Endodermal cell (in vitro differentiated cells): Measurements from ENCODE around the gene GHDC. TPM values are rescaled to one million over a fixed set of nuclear protein-coding genes. Genes with fewer than 3 reads are reported as not detected.

Experiments used
- DNase-seq: peaks from one replicate; pipeline ENCODE4 v3.0.0-alpha.2; 2017
- H3K27ac ChIP-seq: 2 replicates; pipeline ENCODE4 v1.5.1; 2013; ENCODE audit warnings: mild to moderate bottlenecking, low read depth, low read length, moderate library complexity
- H3K27me3 ChIP-seq: 2 replicates; pipeline ENCODE4 v1.6.1; 2013; ENCODE audit warnings: mild to moderate bottlenecking, low read length, moderate library complexity; ENCODE audit not compliant: insufficient read depth, control insufficient read depth, poor library complexity, severe bottlenecking
- H3K36me3 ChIP-seq: 2 replicates; pipeline ENCODE4 v1.7.0; 2013; ENCODE audit warnings: mild to moderate bottlenecking, low read length, moderate library complexity; ENCODE audit not compliant: control insufficient read depth, insufficient read depth
- H3K4me1 ChIP-seq: one replicate; pipeline ENCODE4 v1.7.0; 2013; ENCODE audit warnings: low read length; ENCODE audit not compliant: control insufficient read depth, insufficient read depth
- H3K4me3 ChIP-seq: 2 replicates; pipeline ENCODE4 v1.5.1; 2013; ENCODE audit warnings: mild to moderate bottlenecking, low read length, moderate library complexity
- H3K9ac ChIP-seq: 2 replicates; pipeline ENCODE4 v1.6.1; 2013; ENCODE audit warnings: mild to moderate bottlenecking, low read length, moderate library complexity; ENCODE audit not compliant: poor library complexity, severe bottlenecking; ENCODE audit errors: extremely low read depth
- H3K9me3 ChIP-seq: 2 replicates; pipeline ENCODE4 v1.6.1; 2013; ENCODE audit warnings: mild to moderate bottlenecking, low read length, moderate library complexity; ENCODE audit not compliant: control insufficient read depth
- H3K27ac Mint-ChIP-seq: 2 replicates; pipeline ENCODE4 v1.8.0; 2020; ENCODE audit warnings: mixed read lengths
- H3K27me3 Mint-ChIP-seq: 2 replicates; pipeline ENCODE4 v1.8.0; 2021; ENCODE audit warnings: mild to moderate bottlenecking, mixed read lengths; ENCODE audit not compliant: insufficient read depth
- H3K36me3 Mint-ChIP-seq: 2 replicates; pipeline ENCODE4 v1.8.0; 2020; ENCODE audit warnings: low read depth, mixed read lengths
- H3K4me1 Mint-ChIP-seq: 2 replicates; pipeline ENCODE4 v1.8.0; 2020; ENCODE audit warnings: mixed read lengths
- H3K4me3 Mint-ChIP-seq: 2 replicates; pipeline ENCODE4 v1.8.0; 2020; ENCODE audit warnings: mild to moderate bottlenecking, moderate library complexity, mixed read lengths
- H3K9me3 Mint-ChIP-seq: 2 replicates; pipeline ENCODE4 v1.8.0; 2020; ENCODE audit warnings: mild to moderate bottlenecking, mixed read lengths
- WGBS, 2 experiments: methylation state at CpG; one replicate each; pipeline versions ENCODE4 v1.1.5 to v1.1.7; 2013; ENCODE audit warnings: missing lambda C conversion rate in 2 of 2, mixed read lengths in 1 of 2; ENCODE audit not compliant: insufficient coverage in 1 of 2, insufficient read length in 1 of 2; 5-methylcytosine and 5-hydroxymethylcytosine counted together
- total RNA-seq, 2 donors: library from RNA; stranded (reverse); fragmentation: NEBNext Ultra II Directional in 1 of 2; extraction: Animal tissue kit (Norgen Biotek cat#: 25700) in 1 of 2; gene quantifications; 2 replicates in 1 of 2; 3 replicates in 1 of 2; pipeline ENCODE4 v1.2.1, GENCODE V29; 2021
- TF ChIP-seq, protein P1 (sequence below): fragments of 200-600 bp; sonication (generic); conservative IDR thresholded peaks from 2 replicates; pipeline ENCODE4 v1.5.0; 2021; ENCODE audit warnings: antibody characterized with exemption, mild to moderate bottlenecking

The GHDC gene
- total RNA-seq, 2 donors from 2014 or later: 4.4 to 8.4 TPM

DNA sequence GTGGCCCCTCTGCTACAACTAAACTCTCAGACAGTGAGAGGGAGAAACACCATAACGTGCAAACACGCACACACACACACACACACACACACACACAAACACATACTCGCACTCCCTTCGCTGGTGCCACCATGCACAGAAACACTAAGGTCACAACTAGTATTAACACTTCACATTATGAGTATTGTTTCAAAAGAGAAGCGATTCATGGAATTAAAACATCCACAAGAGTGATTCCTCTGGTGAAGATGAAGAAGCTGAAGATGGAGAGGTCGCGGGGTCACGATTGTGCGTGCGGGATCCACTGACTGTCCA lies 7.1 kb upstream of the GHDC start:
- H3K9me3 Mint-ChIP-seq: no peaks in the 10 kb centered on the region
- H3K9me3 ChIP-seq: no peaks in the 10 kb centered on the region
- peaks cover 5% of the 10 kb centered on the region for H3K4me1 Mint-ChIP-seq
- H3K27ac ChIP-seq: no peak overlapping the region
- H3K4me3 Mint-ChIP-seq: no peak overlapping the region
- no peaks in the 10 kb centered on the region for H3K4me1 ChIP-seq
- TF ChIP-seq, protein P1, sequence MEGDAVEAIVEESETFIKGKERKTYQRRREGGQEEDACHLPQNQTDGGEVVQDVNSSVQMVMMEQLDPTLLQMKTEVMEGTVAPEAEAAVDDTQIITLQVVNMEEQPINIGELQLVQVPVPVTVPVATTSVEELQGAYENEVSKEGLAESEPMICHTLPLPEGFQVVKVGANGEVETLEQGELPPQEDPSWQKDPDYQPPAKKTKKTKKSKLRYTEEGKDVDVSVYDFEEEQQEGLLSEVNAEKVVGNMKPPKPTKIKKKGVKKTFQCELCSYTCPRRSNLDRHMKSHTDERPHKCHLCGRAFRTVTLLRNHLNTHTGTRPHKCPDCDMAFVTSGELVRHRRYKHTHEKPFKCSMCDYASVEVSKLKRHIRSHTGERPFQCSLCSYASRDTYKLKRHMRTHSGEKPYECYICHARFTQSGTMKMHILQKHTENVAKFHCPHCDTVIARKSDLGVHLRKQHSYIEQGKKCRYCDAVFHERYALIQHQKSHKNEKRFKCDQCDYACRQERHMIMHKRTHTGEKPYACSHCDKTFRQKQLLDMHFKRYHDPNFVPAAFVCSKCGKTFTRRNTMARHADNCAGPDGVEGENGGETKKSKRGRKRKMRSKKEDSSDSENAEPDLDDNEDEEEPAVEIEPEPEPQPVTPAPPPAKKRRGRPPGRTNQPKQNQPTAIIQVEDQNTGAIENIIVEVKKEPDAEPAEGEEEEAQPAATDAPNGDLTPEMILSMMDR: no peak
- no peak for DNase-seq
- WGBS, 2 experiments: 92 to 93% methylated on average over 3 to 10 of the region's 10 CpGs
- no peak overlapping the region for H3K27ac Mint-ChIP-seq
- H3K36me3 Mint-ChIP-seq: peaks cover 38% of the 10 kb centered on the region
- H3K4me3 ChIP-seq: no peak overlapping the region
- no peaks in the 10 kb centered on the region for H3K27me3 Mint-ChIP-seq
- peaks cover 54% of the 10 kb centered on the region for H3K36me3 ChIP-seq
- H3K27me3 ChIP-seq: no peaks in the 10 kb centered on the region
- H3K9ac ChIP-seq: no peak overlapping the region

DNA sequence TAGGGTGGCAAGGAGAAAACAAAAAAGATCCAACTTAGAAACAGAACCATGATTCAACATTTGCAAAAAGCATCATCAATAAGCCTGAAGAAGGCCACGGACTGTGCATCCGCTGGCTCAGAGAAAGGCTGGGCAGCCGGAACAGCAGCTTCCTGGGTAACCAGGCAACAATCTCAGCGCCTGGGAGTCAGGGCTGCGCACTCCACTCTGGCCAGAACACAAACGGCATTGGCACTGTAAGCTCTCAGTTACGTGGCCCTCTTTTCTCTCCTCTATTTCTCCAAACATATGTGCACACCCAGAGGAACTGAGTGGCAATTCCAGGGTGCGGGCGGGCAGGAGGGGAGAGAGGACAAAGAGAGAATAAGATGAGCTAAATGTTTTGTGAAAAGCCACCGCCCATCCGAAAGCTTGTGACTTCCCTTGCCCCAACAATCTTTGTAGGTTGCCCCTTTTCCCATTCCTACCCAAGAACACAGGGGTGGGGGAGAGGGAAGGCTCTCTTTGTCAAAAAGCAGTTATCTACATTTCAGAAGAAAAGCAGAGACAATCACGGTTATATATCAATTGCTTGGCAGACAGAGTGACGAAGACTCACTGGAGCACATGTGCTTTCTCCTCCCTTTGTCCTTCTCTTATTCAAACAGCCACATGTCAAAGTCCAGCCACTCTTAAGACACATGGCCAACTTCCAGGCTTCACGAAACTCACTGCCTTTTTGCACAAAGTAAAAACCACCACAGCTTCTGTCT lies 6.6 kb upstream of the GHDC start:
- H3K4me1 ChIP-seq: no peaks in the 10 kb centered on the region
- DNase-seq: no peak
- H3K36me3 ChIP-seq: peaks cover 48% of the 10 kb centered on the region
- Mint-ChIP-seq H3K9me3 (no peaks in the 10 kb centered on the region), H3K4me3 (no peak overlapping the region), H3K36me3 (peaks cover 32% of the 10 kb centered on the region), H3K27ac (peak overlapping the region; percentile 60), H3K4me1 (peaks cover 5% of the 10 kb centered on the region), H3K27me3 (no peaks in the 10 kb centered on the region)
- TF ChIP-seq, protein P1: no peak
- H3K4me3 ChIP-seq: no peak overlapping the region
- 93 to 95% methylated on average over 6 to 13 of the region's 14 CpGs for WGBS, 2 experiments
- H3K9ac ChIP-seq: no peak overlapping the region
- no peaks in the 10 kb centered on the region for H3K27me3 ChIP-seq
- H3K27ac ChIP-seq: no peak overlapping the region
- H3K9me3 ChIP-seq: no peaks in the 10 kb centered on the region

DNA sequence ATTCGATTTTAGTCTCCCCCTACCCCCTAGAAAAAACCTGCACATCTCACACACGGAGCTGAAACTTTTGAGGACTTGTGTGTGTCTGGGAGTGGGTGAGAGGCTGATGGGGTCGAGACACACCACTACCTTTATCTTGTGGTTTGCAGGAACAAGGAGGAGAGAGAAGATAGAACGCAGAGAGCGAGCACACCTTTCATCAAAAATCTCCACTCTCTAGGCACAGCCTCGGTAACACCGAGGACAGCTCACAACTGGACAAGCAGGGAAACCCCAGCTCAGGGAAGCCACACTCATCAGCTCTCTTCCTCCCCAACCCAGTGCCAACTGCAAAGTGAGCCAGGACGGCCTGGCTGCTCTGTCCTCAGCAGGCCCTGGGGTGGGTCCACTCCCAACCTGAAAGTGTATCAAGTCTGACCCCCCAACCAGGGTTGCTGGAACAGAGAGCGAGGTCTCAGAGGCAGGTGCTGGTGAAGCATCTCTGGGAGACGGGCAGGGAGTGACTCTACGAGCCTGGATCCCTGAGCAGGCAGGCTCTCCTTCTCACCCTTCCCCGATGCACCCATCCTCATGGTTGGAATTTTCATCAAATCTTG lies 5.2 kb upstream of the GHDC start:
- TF ChIP-seq, protein P1: no peak
- H3K4me1 Mint-ChIP-seq: peaks cover 5% of the 10 kb centered on the region
- no peak for DNase-seq
- no peaks in the 10 kb centered on the region for H3K27me3 Mint-ChIP-seq
- peaks cover 26% of the 10 kb centered on the region for H3K36me3 Mint-ChIP-seq
- H3K36me3 ChIP-seq: peaks cover 39% of the 10 kb centered on the region
- no peak overlapping the region for H3K27ac Mint-ChIP-seq
- H3K9me3 Mint-ChIP-seq: no peaks in the 10 kb centered on the region
- no peak overlapping the region for H3K4me3 Mint-ChIP-seq
- H3K4me1 ChIP-seq: no peaks in the 10 kb centered on the region
- H3K9ac ChIP-seq: no peak overlapping the region
- H3K4me3 ChIP-seq: no peak overlapping the region
- H3K27me3 ChIP-seq: no peaks in the 10 kb centered on the region
- 90 to 91% methylated on average over 2 to 9 of the region's 12 CpGs for WGBS, 2 experiments
- H3K9me3 ChIP-seq: no peaks in the 10 kb centered on the region
- no peak overlapping the region for H3K27ac ChIP-seq
